Measurements from ENCODE around the gene CHPT1. TPM values are rescaled to one million over a fixed set of nuclear protein-coding genes. Genes with fewer than 3 reads are reported as not detected.

CHPT1 gene
- total and polyA plus RNA-seq, 2 experiments from 2014 or later: 22.2 to 23.0 TPM

DNA sequence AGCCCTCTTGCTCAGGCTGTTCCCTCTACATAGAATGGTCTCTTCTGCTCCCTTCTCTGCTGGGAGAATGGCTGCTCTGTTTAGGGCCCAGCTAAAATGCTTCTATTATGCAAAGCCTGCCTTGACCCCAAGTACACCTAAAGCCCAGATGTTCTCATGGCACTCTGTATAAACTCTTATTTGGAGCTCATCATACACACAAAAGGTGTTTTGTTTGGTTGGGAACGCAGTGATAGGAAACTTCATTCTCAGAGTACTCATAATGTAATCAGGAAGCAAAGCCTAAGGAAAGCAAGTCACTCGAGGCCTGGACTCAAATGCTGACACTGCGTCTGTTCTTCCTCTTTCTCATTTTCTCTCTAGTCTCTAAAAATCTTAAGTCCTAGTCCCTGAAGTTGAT lies 80.0 kb downstream of the CHPT1 start (continued):
- TF ChIP-seq, protein P1, sequence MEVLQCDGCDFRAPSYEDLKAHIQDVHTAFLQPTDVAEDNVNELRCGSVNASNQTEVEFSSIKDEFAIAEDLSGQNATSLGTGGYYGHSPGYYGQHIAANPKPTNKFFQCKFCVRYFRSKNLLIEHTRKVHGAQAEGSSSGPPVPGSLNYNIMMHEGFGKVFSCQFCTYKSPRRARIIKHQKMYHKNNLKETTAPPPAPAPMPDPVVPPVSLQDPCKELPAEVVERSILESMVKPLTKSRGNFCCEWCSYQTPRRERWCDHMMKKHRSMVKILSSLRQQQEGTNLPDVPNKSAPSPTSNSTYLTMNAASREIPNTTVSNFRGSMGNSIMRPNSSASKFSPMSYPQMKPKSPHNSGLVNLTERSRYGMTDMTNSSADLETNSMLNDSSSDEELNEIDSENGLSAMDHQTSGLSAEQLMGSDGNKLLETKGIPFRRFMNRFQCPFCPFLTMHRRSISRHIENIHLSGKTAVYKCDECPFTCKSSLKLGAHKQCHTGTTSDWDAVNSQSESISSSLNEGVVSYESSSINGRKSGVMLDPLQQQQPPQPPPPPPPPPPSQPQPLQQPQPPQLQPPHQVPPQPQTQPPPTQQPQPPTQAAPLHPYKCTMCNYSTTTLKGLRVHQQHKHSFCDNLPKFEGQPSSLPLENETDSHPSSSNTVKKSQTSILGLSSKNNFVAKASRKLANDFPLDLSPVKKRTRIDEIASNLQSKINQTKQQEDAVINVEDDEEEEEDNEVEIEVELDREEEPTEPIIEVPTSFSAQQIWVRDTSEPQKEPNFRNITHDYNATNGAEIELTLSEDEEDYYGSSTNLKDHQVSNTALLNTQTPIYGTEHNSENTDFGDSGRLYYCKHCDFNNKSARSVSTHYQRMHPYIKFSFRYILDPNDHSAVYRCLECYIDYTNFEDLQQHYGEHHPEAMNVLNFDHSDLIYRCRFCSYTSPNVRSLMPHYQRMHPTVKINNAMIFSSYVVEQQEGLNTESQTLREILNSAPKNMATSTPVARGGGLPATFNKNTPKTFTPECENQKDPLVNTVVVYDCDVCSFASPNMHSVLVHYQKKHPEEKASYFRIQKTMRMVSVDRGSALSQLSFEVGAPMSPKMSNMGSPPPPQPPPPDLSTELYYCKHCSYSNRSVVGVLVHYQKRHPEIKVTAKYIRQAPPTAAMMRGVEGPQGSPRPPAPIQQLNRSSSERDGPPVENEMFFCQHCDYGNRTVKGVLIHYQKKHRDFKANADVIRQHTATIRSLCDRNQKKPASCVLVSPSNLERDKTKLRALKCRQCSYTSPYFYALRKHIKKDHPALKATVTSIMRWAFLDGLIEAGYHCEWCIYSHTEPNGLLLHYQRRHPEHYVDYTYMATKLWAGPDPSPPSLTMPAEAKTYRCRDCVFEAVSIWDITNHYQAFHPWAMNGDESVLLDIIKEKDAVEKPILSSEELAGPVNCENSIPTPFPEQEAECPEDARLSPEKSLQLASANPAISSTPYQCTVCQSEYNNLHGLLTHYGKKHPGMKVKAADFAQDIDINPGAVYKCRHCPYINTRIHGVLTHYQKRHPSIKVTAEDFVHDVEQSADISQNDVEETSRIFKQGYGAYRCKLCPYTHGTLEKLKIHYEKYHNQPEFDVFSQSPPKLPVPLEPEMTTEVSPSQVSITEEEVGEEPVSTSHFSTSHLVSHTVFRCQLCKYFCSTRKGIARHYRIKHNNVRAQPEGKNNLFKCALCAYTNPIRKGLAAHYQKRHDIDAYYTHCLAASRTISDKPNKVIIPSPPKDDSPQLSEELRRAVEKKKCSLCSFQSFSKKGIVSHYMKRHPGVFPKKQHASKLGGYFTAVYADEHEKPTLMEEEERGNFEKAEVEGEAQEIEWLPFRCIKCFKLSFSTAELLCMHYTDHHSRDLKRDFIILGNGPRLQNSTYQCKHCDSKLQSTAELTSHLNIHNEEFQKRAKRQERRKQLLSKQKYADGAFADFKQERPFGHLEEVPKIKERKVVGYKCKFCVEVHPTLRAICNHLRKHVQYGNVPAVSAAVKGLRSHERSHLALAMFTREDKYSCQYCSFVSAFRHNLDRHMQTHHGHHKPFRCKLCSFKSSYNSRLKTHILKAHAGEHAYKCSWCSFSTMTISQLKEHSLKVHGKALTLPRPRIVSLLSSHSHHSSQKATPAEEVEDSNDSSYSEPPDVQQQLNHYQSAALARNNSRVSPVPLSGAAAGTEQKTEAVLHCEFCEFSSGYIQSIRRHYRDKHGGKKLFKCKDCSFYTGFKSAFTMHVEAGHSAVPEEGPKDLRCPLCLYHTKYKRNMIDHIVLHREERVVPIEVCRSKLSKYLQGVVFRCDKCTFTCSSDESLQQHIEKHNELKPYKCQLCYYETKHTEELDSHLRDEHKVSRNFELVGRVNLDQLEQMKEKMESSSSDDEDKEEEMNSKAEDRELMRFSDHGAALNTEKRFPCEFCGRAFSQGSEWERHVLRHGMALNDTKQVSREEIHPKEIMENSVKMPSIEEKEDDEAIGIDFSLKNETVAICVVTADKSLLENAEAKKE (CRISPR knock-in tag; IDR thresholded peaks at IDR 0.05): no peak
- TF ChIP-seq EZH2 (IDR thresholded peaks at IDR 0.05; ENCODE audit: low read depth, unreplicated experiment): no peak
- no peak for TF ChIP-seq CTCF (conservative IDR thresholded peaks at IDR 0.05; ENCODE audit: low read depth in 2 of 2)
- no peak for TF ChIP-seq CREB1 (CRISPR knock-in tag; IDR thresholded peaks at IDR 0.05; ENCODE audit: low read depth)
- no peak for TF ChIP-seq EZH2phosphoT487 (IDR thresholded peaks at IDR 0.05; ENCODE audit: unreplicated experiment)
- TF ChIP-seq JUNB (IDR thresholded peaks at IDR 0.05; ENCODE audit: unreplicated experiment): no peak
- TF ChIP-seq, protein P2, sequence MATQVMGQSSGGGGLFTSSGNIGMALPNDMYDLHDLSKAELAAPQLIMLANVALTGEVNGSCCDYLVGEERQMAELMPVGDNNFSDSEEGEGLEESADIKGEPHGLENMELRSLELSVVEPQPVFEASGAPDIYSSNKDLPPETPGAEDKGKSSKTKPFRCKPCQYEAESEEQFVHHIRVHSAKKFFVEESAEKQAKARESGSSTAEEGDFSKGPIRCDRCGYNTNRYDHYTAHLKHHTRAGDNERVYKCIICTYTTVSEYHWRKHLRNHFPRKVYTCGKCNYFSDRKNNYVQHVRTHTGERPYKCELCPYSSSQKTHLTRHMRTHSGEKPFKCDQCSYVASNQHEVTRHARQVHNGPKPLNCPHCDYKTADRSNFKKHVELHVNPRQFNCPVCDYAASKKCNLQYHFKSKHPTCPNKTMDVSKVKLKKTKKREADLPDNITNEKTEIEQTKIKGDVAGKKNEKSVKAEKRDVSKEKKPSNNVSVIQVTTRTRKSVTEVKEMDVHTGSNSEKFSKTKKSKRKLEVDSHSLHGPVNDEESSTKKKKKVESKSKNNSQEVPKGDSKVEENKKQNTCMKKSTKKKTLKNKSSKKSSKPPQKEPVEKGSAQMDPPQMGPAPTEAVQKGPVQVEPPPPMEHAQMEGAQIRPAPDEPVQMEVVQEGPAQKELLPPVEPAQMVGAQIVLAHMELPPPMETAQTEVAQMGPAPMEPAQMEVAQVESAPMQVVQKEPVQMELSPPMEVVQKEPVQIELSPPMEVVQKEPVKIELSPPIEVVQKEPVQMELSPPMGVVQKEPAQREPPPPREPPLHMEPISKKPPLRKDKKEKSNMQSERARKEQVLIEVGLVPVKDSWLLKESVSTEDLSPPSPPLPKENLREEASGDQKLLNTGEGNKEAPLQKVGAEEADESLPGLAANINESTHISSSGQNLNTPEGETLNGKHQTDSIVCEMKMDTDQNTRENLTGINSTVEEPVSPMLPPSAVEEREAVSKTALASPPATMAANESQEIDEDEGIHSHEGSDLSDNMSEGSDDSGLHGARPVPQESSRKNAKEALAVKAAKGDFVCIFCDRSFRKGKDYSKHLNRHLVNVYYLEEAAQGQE (IDR thresholded peaks at IDR 0.05; ENCODE audit: unreplicated experiment): no peak
- TF ChIP-seq STAT1 (IDR thresholded peaks at IDR 0.05; ENCODE audit: unreplicated experiment): no peak
